Activated CD4-positive, alpha-beta T cell treated with anti-CD3 and anti-CD28 coated beads for 36 hours (primary cell): Measurements from ENCODE around the gene C1QTNF3. TPM values are rescaled to one million over a fixed set of nuclear protein-coding genes. Genes with fewer than 3 reads are reported as not detected.
"Not testable (repeated sequence)": the region's sequence is repeated elsewhere in the genome, so short reads cannot be mapped to it uniquely, and the experiment has no call there.

Source experiments
- ATAC-seq: fragments of 200-7000 bp; cut with Tn5 transposase; one replicate; pipeline ENCODE4 v1.10.0; 2021; ENCODE audit warnings: mild to moderate bottlenecking, moderate library complexity
- CTCF ChIA-PET: fragments of 350-600 bp; sonication (Branson Sonifier 250); formaldehyde crosslinking; loops from one replicate; lab custom pipeline; 2021; ENCODE audit warnings: antibody characterized with exemption; lab: Charles Lee
- POLR2A ChIA-PET: fragments of 350-600 bp; sonication (Branson Sonifier 250); formaldehyde crosslinking; loops from one replicate; lab custom pipeline; 2021; ENCODE audit warnings: antibody characterized with exemption, inconsistent platforms; lab: Charles Lee
- DNase-seq: peaks from one replicate; pipeline ENCODE4 v3.0.0-alpha.2; 2020
- H3K27ac Mint-ChIP-seq: one replicate; pipeline ENCODE4 v1.8.0; 2021; ENCODE audit warnings: mixed read lengths
- H3K27me3 Mint-ChIP-seq: one replicate; pipeline ENCODE4 v1.8.0; 2021; ENCODE audit warnings: mixed read lengths
- H3K36me3 Mint-ChIP-seq: one replicate; pipeline ENCODE4 v1.8.0; 2021; ENCODE audit warnings: low read depth, mixed read lengths
- H3K4me1 Mint-ChIP-seq: one replicate; pipeline ENCODE4 v1.8.0; 2021; ENCODE audit warnings: mixed read lengths
- H3K4me3 Mint-ChIP-seq: one replicate; pipeline ENCODE4 v1.8.0; 2021; ENCODE audit warnings: mild to moderate bottlenecking, moderate library complexity, mixed read lengths
- H3K9me3 Mint-ChIP-seq: one replicate; pipeline ENCODE4 v1.8.0; 2021; ENCODE audit warnings: low read depth, mixed read lengths
- intact Hi-C, 2 experiments: fragments of 100-400 bp; cut with DNase I in 1 of 2; cut with micrococcal nuclease in 1 of 2; formaldehyde crosslinking; loops; one replicate each; pipeline versions ENCODE4 v1.14.2 to v1.15.1; 2022 to 2024; cut with DNase I, micrococcal nuclease
- total RNA-seq, 2 experiments: library from RNA; stranded (reverse); gene quantifications; one replicate each; pipeline ENCODE4 v1.2.3, GENCODE V29; 2021

C1QTNF3 gene
- total RNA-seq, 2 experiments from 2014 or later = 1.5 to 2.4 TPM

- Mint-ChIP-seq H3K27me3 (no peaks in the 10 kb centered on the region), H3K4me3 (no peak overlapping the region), H3K4me1 (peaks cover 26% of the 10 kb centered on the region), H3K9me3 (no peaks in the 10 kb centered on the region), H3K36me3 (peaks cover 12% of the 10 kb centered on the region), H3K27ac (no peak overlapping the region)
- DNase-seq (no peak), ATAC-seq (no peak)
- intact Hi-C loops = no loop called here
- ChIA-PET POLR2A (no interaction called here), CTCF (interaction anchor here (0.7 to 1.7 kb wide), 3 partner anchors 9 to 161 kb away, joined by 3 to 7 read pairs (median 7); no protein-coding TSS in a partner anchor)
These were observed 25.8 kb downstream of the C1QTNF3 start for GRCh38 chr5:34017254-34017653.

GRCh38 chr5:34016750-34017149 lies 26.3 kb downstream of the C1QTNF3 start:
- DNase-seq = no peak
- H3K27ac Mint-ChIP-seq = no peak overlapping the region
- H3K36me3 Mint-ChIP-seq = peaks cover 10% of the 10 kb centered on the region
- no peak for ATAC-seq
- POLR2A ChIA-PET = no interaction called here
- peaks cover 21% of the 10 kb centered on the region for H3K4me1 Mint-ChIP-seq
- intact Hi-C loops = no loop called here
- H3K27me3 Mint-ChIP-seq = no peaks in the 10 kb centered on the region
- H3K4me3 Mint-ChIP-seq = no peak overlapping the region
- H3K9me3 Mint-ChIP-seq = no peaks in the 10 kb centered on the region
- CTCF ChIA-PET = interaction anchor here (1.3 kb wide), 1 partner anchor 8 kb away, joined by 7 read pairs; no protein-coding TSS in a partner anchor

GRCh38 chr5:34016222-34016621 lies 26.8 kb downstream of the C1QTNF3 start:
- intact Hi-C loops = no loop called here
- H3K4me3 Mint-ChIP-seq = no peak overlapping the region
- ChIA-PET POLR2A (no interaction called here), CTCF (no interaction called here)
- H3K4me1 Mint-ChIP-seq = peaks cover 16% of the 10 kb centered on the region
- ATAC-seq (no peak), DNase-seq (no peak)
- H3K27me3 Mint-ChIP-seq = no peaks in the 10 kb centered on the region
- H3K27ac Mint-ChIP-seq = no peak overlapping the region
- no peaks in the 10 kb centered on the region for H3K9me3 Mint-ChIP-seq
- peaks cover 6% of the 10 kb centered on the region for H3K36me3 Mint-ChIP-seq

- H3K27me3 Mint-ChIP-seq = no peaks in the 10 kb centered on the region
- POLR2A ChIA-PET = interaction anchor here (0.6 kb wide), 1 partner anchor 1169 kb away, joined by 5 read pairs; no protein-coding TSS in a partner anchor
- peaks cover 5% of the 10 kb centered on the region for H3K36me3 Mint-ChIP-seq
- peak overlapping the region; percentile 31 for H3K27ac Mint-ChIP-seq
- intact Hi-C loops = no loop called here
- H3K4me1 Mint-ChIP-seq = peaks cover 12% of the 10 kb centered on the region
- H3K4me3 Mint-ChIP-seq = no peak overlapping the region
- DNase-seq (peak; percentile 32), ATAC-seq (peak; percentile 86)
- CTCF ChIA-PET = interaction anchor here (0.8 kb wide), 1 partner anchor 10 kb away, joined by 3 read pairs; no protein-coding TSS in a partner anchor
- H3K9me3 Mint-ChIP-seq = no peaks in the 10 kb centered on the region
These were observed 27.7 kb downstream of the C1QTNF3 start for GRCh38 chr5:34015120-34015822.

- H3K27ac Mint-ChIP-seq = peak overlapping the region; percentile 31
- CTCF ChIA-PET = interaction anchor here (0.8 kb wide), 1 partner anchor 11 kb away, joined by 3 read pairs; no protein-coding TSS in a partner anchor
- DNase-seq (no peak), ATAC-seq (no peak)
- intact Hi-C loops = no loop called here
- POLR2A ChIA-PET = no interaction called here
- peaks cover 12% of the 10 kb centered on the region for H3K4me1 Mint-ChIP-seq
- no peaks in the 10 kb centered on the region for H3K27me3 Mint-ChIP-seq
- no peaks in the 10 kb centered on the region for H3K9me3 Mint-ChIP-seq
- H3K4me3 Mint-ChIP-seq = no peak overlapping the region
- H3K36me3 Mint-ChIP-seq = peaks cover 3% of the 10 kb centered on the region
These were observed 28.4 kb downstream of the C1QTNF3 start for GRCh38 chr5:34014626-34015025.

- POLR2A ChIA-PET = no interaction called here
- Mint-ChIP-seq H3K36me3 (peaks cover 3% of the 10 kb centered on the region), H3K4me1 (peaks cover 20% of the 10 kb centered on the region), H3K27ac (no peak overlapping the region), H3K4me3 (no peak overlapping the region), H3K9me3 (no peaks in the 10 kb centered on the region), H3K27me3 (no peaks in the 10 kb centered on the region)
- DNase-seq (no peak), ATAC-seq (no peak)
- CTCF ChIA-PET = interaction anchor here (0.6 kb wide), 1 partner anchor 16 kb away, joined by 3 read pairs; no protein-coding TSS in a partner anchor
- intact Hi-C loops = no loop called here
These were observed 29.5 kb downstream of the C1QTNF3 start for GRCh38 chr5:34013547-34013946.

- Mint-ChIP-seq H3K36me3 (peaks cover 3% of the 10 kb centered on the region), H3K4me1 (peaks cover 22% of the 10 kb centered on the region), H3K27ac (no peak overlapping the region), H3K9me3 (no peaks in the 10 kb centered on the region), H3K4me3 (no peak overlapping the region), H3K27me3 (no peaks in the 10 kb centered on the region)
- no peak for ATAC-seq
- DNase-seq = no peak
- POLR2A ChIA-PET = interaction anchor here (0.6 kb wide), 1 partner anchor 19 kb away, joined by 4 read pairs; no protein-coding TSS in a partner anchor
- CTCF ChIA-PET = interaction anchor here (0.6 kb wide), 1 partner anchor 15 kb away, joined by 3 read pairs; no protein-coding TSS in a partner anchor
- intact Hi-C loops = no loop called here
These were observed 30.2 kb downstream of the C1QTNF3 start for GRCh38 chr5:34012791-34013190.

- ATAC-seq (no peak), DNase-seq (no peak)
- ChIA-PET POLR2A (no interaction called here), CTCF (no interaction called here)
- Mint-ChIP-seq H3K4me3 (no peak overlapping the region), H3K27me3 (no peaks in the 10 kb centered on the region), H3K27ac (no peak overlapping the region), H3K9me3 (no peaks in the 10 kb centered on the region), H3K4me1 (peaks cover 27% of the 10 kb centered on the region), H3K36me3 (peaks cover 5% of the 10 kb centered on the region)
- intact Hi-C loops = no loop called here
These were observed 31.5 kb downstream of the C1QTNF3 start for GRCh38 chr5:34011536-34011935.

- DNase-seq, H3K27me3 Mint-ChIP-seq, H3K27ac Mint-ChIP-seq, intact Hi-C loops, H3K4me3 Mint-ChIP-seq, POLR2A ChIA-PET, H3K9me3 Mint-ChIP-seq, ATAC-seq, H3K36me3 Mint-ChIP-seq, CTCF ChIA-PET: not testable (repeated sequence)
- peaks cover 32% of the 10 kb centered on the region for H3K4me1 Mint-ChIP-seq
These were observed 32.9 kb downstream of the C1QTNF3 start for GRCh38 chr5:34010146-34010545.

GRCh38 chr5:34009610-34010009 lies 33.4 kb downstream of the C1QTNF3 start:
- Mint-ChIP-seq H3K9me3 (no peaks in the 10 kb centered on the region), H3K27me3 (no peaks in the 10 kb centered on the region), H3K36me3 (peaks cover 2% of the 10 kb centered on the region), H3K4me1 (peaks cover 32% of the 10 kb centered on the region), H3K27ac (no peak overlapping the region), H3K4me3 (no peak overlapping the region)
- ATAC-seq = no peak
- ChIA-PET CTCF (no interaction called here), POLR2A (no interaction called here)
- intact Hi-C loops = loop anchor here (2.0 to 10.0 kb wide), 6 partner anchors 569 to 1697 kb away; partner anchors contain the start of genes BRIX1 (in 1 of the 2), DNAJC21 (in 1 of the 2), MTMR12 (in 1 of the 2) and RAD1 (in 1 of the 2)
- DNase-seq = no peak

- H3K27ac Mint-ChIP-seq = peak overlapping the region; percentile 90
- ChIA-PET POLR2A (no interaction called here), CTCF (interaction anchor here (1.2 to 1.5 kb wide), 3 partner anchors 9 to 13 kb away, joined by 4 to 7 read pairs (median 5); no protein-coding TSS in a partner anchor)
- DNase-seq (no peak), ATAC-seq (no peak)
- peaks cover 2% of the 10 kb centered on the region for H3K36me3 Mint-ChIP-seq
- H3K4me3 Mint-ChIP-seq = peak overlapping the region; percentile 77
- intact Hi-C loops = loop anchor here (1.0 to 10.0 kb wide), 8 partner anchors 568 to 1697 kb away; partner anchors contain the start of genes DNAJC21 (in 2 of the 2), TARS1 (in 2 of the 2), BRIX1 (in 1 of the 2) and MTMR12 (in 1 of the 2)
- peaks cover 32% of the 10 kb centered on the region for H3K4me1 Mint-ChIP-seq
- no peaks in the 10 kb centered on the region for H3K27me3 Mint-ChIP-seq
- no peaks in the 10 kb centered on the region for H3K9me3 Mint-ChIP-seq
These were observed 34.2 kb downstream of the C1QTNF3 start for GRCh38 chr5:34008802-34009201.
